MCF 10A (cell line): ENCODE data around the gene PPM1H. TPM values are rescaled to one million over a fixed set of nuclear protein-coding genes. Genes with fewer than 3 reads are reported as not detected.
"Not testable (repeated sequence)": the region's sequence is repeated elsewhere in the genome, so short reads cannot be mapped to it uniquely, and the experiment has no call there.

Experiments used
- BruUV-seq: library from RNA; stranded (reverse); fragments of 400-500 nt; replicated peaks from 2 replicates; lab custom pipeline; 2021; lab: Mats Ljungman, UMichigan
- CTCF ChIA-PET: fragments of 300-600 bp; sonication (Branson Sonifier 250); formaldehyde crosslinking; extraction: SDS; loops from one replicate; lab custom pipeline; 2021; ENCODE audit warnings: antibody characterized with exemption, inconsistent platforms; lab: Yijun Ruan, JAX
- POLR2A ChIA-PET: fragments of 300-600, 350-650 bp; sonication (Branson Sonifier 250); formaldehyde crosslinking; extraction: SDS; loops from one replicate; lab custom pipeline; 2020; ENCODE audit warnings: antibody characterized with exemption, inconsistent platforms; lab: Yijun Ruan, JAX
- DNase-seq: peaks from one replicate; pipeline ENCODE4 v3.0.0-alpha.2; 2018; ENCODE audit not compliant: unreplicated experiment
- H3K27ac Mint-ChIP-seq: one replicate; pipeline ENCODE4 v1.8.0; 2022; ENCODE audit warnings: mild to moderate bottlenecking, low read depth, mixed read lengths; ENCODE audit not compliant: unreplicated experiment
- H3K27me3 Mint-ChIP-seq: one replicate; pipeline ENCODE4 v1.8.0; 2022; ENCODE audit warnings: mixed read lengths; ENCODE audit not compliant: insufficient read depth, unreplicated experiment
- H3K36me3 Mint-ChIP-seq: one replicate; pipeline ENCODE4 v1.8.0; 2022; ENCODE audit warnings: mild to moderate bottlenecking, moderate library complexity, mixed read lengths; ENCODE audit not compliant: insufficient read depth, unreplicated experiment
- H3K4me1 Mint-ChIP-seq: one replicate; pipeline ENCODE4 v1.8.0; 2022; ENCODE audit warnings: mixed read lengths; ENCODE audit not compliant: insufficient read depth, unreplicated experiment
- H3K4me3 Mint-ChIP-seq: one replicate; pipeline ENCODE4 v1.8.0; 2022; ENCODE audit warnings: mild to moderate bottlenecking, moderate library complexity, mixed read lengths; ENCODE audit not compliant: unreplicated experiment
- H3K9me3 Mint-ChIP-seq: one replicate; pipeline ENCODE4 v1.8.0; 2022; ENCODE audit warnings: mixed read lengths; ENCODE audit not compliant: unreplicated experiment
- intact Hi-C: fragments of 100-400 bp; cut with micrococcal nuclease; formaldehyde crosslinking; loops from 2 replicates; pipeline ENCODE4 v1.14.1; 2022
- total RNA-seq: library from RNA; stranded (reverse); gene quantifications from 2 replicates; pipeline ENCODE4 v1.2.3, GENCODE V29; 2022
- TF ChIP-seq, protein P1 (sequence below): fragments of 200-600 bp; IDR thresholded peaks from one replicate; pipeline ENCODE4 v1.8.0; 2022; ENCODE audit warnings: antibody characterized with exemption, mild to moderate bottlenecking; ENCODE audit not compliant: unreplicated experiment

Gene PPM1H
- total RNA-seq, 1 experiment from 2014 or later: 0.49 TPM

GRCh38 chr12:62817556-62818271, 117.2 kb downstream of the PPM1H start:
- ChIA-PET CTCF (interaction anchor here (0.5 to 3.2 kb wide), 9 partner anchors 18 to 381 kb away, joined by 3 to 16 read pairs (median 3); no protein-coding TSS in a partner anchor), POLR2A (no interaction called here)
- H3K4me3 Mint-ChIP-seq: peak overlapping the region; percentile 10
- TF ChIP-seq, protein P1, sequence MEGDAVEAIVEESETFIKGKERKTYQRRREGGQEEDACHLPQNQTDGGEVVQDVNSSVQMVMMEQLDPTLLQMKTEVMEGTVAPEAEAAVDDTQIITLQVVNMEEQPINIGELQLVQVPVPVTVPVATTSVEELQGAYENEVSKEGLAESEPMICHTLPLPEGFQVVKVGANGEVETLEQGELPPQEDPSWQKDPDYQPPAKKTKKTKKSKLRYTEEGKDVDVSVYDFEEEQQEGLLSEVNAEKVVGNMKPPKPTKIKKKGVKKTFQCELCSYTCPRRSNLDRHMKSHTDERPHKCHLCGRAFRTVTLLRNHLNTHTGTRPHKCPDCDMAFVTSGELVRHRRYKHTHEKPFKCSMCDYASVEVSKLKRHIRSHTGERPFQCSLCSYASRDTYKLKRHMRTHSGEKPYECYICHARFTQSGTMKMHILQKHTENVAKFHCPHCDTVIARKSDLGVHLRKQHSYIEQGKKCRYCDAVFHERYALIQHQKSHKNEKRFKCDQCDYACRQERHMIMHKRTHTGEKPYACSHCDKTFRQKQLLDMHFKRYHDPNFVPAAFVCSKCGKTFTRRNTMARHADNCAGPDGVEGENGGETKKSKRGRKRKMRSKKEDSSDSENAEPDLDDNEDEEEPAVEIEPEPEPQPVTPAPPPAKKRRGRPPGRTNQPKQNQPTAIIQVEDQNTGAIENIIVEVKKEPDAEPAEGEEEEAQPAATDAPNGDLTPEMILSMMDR: no peak
- intact Hi-C loops: no loop called here
- H3K36me3 Mint-ChIP-seq: no peaks in the 10 kb centered on the region
- no peak overlapping the region for H3K27ac Mint-ChIP-seq
- no peaks in the 10 kb centered on the region for H3K9me3 Mint-ChIP-seq
- DNase-seq: peak; percentile 42
- no TSS peak for BruUV-seq
- H3K27me3 Mint-ChIP-seq: no peaks in the 10 kb centered on the region
- H3K4me1 Mint-ChIP-seq: peaks cover 7% of the 10 kb centered on the region

- intact Hi-C loops: no loop called here
- no peak for DNase-seq
- Mint-ChIP-seq H3K9me3 (no peaks in the 10 kb centered on the region), H3K27me3 (no peaks in the 10 kb centered on the region), H3K27ac (no peak overlapping the region), H3K36me3 (no peaks in the 10 kb centered on the region), H3K4me3 (no peak overlapping the region), H3K4me1 (peaks cover 7% of the 10 kb centered on the region)
- CTCF ChIA-PET: interaction anchor here (0.6 to 3.4 kb wide), 28 partner anchors 8 to 379 kb away, joined by 3 to 90 read pairs (median 6); partner anchors contain the start of gene PPM1H
- BruUV-seq: no TSS peak
- TF ChIP-seq, protein P1: no peak
- POLR2A ChIA-PET: no interaction called here
These were observed 120.7 kb downstream of the PPM1H start for GRCh38 chr12:62814243-62814642.

GRCh38 chr12:62813031-62813829, 121.7 kb downstream of the PPM1H start:
- Mint-ChIP-seq H3K4me1 (peaks cover 7% of the 10 kb centered on the region), H3K27me3 (no peaks in the 10 kb centered on the region), H3K9me3 (no peaks in the 10 kb centered on the region), H3K27ac (no peak overlapping the region), H3K4me3 (no peak overlapping the region), H3K36me3 (no peaks in the 10 kb centered on the region)
- intact Hi-C loops: loop anchor here (1.0 to 2.0 kb wide), 3 partner anchors 122 to 376 kb away; partner anchors contain the start of gene PPM1H
- BruUV-seq: no TSS peak
- ChIA-PET CTCF (interaction anchor here (0.6 to 3.4 kb wide), 61 partner anchors 9 to 603 kb away, joined by 3 to 90 read pairs (median 4); partner anchors contain the start of gene PPM1H), POLR2A (interaction anchor here (0.6 to 0.7 kb wide), 2 partner anchors 147 to 375 kb away, joined by 3 read pairs; no protein-coding TSS in a partner anchor)
- peak; percentile 76 for DNase-seq
- TF ChIP-seq, protein P1: peak; percentile 50

DNA sequence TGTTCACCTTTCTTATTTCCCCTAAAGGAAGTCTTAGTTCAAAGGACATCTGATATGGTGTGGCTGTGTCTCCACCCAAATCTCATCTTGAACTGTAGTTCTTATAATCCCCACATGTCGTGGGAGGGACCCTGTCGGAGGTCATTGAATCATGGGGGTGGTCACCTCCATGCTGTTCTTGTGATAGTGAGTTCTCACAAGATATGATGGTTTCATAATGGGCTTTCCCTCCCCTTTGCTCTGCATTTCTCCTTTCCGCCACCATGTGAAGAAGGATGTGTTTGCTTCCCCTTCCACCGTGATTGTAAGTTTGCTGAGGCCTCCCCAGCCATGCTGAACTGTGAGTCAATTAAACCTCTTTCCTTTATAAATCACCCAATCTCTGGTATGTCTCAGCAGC, 123.5 kb downstream of the PPM1H start:
- H3K36me3 Mint-ChIP-seq, DNase-seq, H3K4me3 Mint-ChIP-seq, H3K27me3 Mint-ChIP-seq, H3K4me1 Mint-ChIP-seq, POLR2A ChIA-PET, BruUV-seq, intact Hi-C loops, H3K9me3 Mint-ChIP-seq, H3K27ac Mint-ChIP-seq: not testable (repeated sequence)
- CTCF ChIA-PET: interaction anchor here (0.6 to 3.4 kb wide), 6 partner anchors 8 to 373 kb away, joined by 3 to 32 read pairs (median 8); no protein-coding TSS in a partner anchor
